Measurements from ENCODE around the gene E2F3.
A peak's percentile ranks its signal among the peaks of the same experiment; 100 is the strongest.
"Not testable (repeated sequence)": the region's sequence is repeated elsewhere in the genome, so short reads cannot be mapped to it uniquely, and the experiment has no call there.

The E2F3 gene

DNA sequence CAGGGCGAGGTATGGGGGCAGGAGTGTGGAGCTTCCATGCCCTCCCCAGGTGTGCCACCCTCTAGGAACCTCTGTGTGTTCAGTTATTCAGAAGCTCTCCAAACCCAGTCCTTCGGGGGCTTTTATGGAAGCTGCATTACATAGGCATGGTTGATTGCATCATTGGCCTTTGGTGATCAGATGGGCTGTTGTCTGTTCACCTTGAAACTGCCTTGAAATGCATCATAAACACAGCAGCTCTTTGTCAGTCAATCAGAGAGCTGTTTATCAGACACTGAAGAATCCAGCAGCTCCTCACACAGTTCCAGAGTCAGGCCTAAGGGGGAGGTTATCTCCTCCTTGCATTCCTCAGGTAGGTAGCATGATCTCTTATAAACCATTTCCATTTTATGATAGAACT is 62.4 kb downstream of the E2F3 start:
- DNase-seq (ENCODE audit: insufficient read length, low spot score) = no peak
- FAIRE-seq = no peak

GRCh38 chr6:20464847-20465246 is 63.2 kb downstream of the E2F3 start:
- DNase-seq (ENCODE audit: insufficient read length, low spot score) (no peak), FAIRE-seq (no peak)

DNA sequence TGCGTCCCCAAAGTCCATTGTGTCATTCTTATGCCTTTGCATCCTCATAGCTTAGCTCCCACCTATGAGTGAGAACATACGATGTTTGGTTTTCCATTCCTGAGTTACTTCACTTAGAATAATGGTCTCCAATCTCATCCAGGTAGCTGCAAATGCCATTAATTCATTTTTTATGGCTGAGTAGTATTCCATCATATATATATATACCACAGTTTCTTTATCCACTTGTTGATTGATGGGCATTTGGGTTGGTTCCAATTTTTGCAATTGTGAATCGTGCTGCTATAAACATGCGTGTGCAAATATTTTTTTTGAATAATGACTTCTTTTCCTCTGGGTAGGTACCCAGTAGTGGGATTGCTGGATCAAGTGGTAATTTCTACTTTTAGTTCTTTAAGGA is 63.9 kb downstream of the E2F3 start:
- not testable (repeated sequence) for FAIRE-seq; DNase-seq (ENCODE audit: insufficient read length, low spot score)

DNA sequence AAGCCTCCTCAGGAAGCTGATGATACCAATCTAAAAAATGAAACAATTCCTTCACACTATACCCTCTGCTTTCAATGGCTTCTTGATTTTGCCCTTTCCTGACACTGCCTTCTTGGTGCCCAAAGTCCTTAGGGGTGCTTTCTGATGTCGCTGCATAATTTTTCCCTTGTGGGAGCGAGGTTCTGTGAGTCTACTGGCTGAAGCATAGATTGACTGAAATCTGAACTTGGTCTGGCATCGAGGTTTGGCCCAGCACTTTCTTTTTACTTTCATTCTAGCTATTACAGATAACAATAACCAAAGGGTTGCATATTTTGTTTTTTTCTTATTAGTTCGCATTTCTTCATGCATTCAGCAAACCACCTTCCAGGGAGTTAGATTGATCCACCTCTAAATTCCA is 65.8 kb downstream of the E2F3 start:
- FAIRE-seq (peak; percentile 82), DNase-seq (ENCODE audit: insufficient read length, low spot score) (no peak)

DNA sequence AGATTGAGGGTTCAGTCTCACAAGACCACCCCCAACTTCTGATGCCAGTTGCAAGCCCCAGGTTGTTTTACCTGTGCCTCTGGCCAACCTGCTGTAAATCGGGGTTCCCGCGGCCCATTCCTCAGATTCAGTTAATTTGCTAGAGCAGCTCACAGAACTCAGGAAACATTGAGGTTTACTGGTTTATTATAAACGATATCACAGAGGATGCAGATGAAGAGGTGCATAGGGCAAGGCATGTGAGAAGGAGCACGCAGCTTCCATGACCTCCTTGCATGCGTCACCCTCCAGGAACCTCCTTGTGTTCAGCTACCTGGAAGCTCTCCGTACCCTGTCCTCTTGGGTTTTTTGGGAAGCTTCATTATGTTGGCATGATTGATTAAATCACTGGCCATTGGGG is 66.5 kb downstream of the E2F3 start:
- FAIRE-seq (no peak), DNase-seq (ENCODE audit: insufficient read length, low spot score) (no peak)

DNA sequence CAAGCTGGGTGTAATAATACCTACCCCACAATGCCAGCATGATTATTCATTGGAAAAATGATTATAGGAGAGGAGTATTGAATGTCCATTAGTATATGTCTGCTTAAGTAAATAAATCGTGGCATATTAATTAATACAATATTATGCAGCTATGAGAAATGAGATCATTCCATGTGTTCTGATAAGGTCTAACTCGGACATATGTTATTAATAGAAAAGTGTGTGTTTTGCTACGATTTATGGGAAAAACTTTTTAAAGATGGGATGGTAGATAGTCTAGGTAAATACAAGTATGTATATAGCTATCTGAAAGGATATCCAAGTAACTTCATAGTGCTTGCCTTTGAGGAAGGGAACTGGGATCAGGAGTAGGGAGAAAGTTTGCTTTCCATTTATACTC is 71.1 kb downstream of the E2F3 start:
- FAIRE-seq = no peak
- DNase-seq (ENCODE audit: insufficient read length, low spot score) = no peak

DNA sequence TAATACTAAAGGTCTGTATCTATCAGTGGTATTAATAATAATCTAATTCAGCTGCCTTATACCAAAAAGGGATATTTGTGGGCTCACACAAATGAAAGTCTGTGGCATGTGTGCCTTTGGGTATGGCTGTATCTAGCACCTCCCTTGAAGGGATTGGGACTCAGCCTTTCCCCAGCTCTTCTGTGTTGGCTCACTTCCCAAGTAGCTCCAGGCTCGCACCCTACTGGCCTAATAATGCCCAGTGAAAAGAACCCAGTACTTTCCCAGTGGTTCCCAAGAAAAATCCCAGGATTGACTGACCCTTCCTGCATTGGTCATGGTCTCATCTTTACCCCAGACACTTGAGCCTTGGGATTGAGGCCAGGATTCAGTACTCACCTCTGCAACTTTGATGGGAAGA is 71.8 kb downstream of the E2F3 start:
- FAIRE-seq = no peak

DNA sequence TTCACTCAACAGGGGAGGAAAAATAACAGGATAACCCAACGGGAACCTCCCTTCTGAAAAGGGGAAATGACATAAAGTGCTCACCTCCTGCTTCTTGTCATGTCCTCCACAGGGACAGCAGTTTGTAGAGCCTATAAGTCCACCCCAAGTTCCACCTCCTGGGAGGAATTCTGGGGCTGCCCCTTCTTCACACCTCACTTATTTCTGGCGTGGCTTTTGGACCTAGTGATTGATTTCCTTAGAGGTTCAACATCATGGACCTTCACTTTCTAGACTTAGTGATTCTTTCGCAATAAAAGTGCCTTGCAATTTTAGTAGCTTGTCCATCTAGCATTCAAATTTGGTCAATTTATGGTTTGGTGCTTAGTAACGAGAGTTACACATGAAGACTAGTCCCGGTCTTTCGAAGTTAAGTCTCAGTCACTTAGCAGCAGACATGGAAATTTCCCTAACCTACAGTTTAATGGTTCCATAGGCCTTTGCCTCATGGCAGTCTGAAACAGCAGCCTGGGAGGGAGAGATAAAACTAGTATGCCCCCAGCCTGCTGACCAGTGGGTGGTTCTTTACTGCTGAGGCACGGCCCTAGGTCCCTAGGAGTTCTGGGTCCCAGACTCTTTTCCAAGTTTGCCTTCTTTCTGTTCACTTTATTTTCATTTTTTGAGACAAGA is 73.3 kb downstream of the E2F3 start:
- DNase-seq (ENCODE audit: insufficient read length, low spot score) (no peak), FAIRE-seq (no peak)

More for the DNA sequence above, 71.8 kb downstream of the E2F3 start:
- no peak for DNase-seq (ENCODE audit: insufficient read length, low spot score)

- no peak for FAIRE-seq
- DNase-seq (ENCODE audit: insufficient read length, low spot score) = no peak
Measured at GRCh38 chr6:20476501-20477043, 74.9 kb downstream of the E2F3 start.

- DNase-seq (ENCODE audit: insufficient read length, low spot score) = no peak
- FAIRE-seq = no peak
Measured at GRCh38 chr6:20477485-20477884, 75.8 kb downstream of the E2F3 start.

GRCh38 chr6:20479060-20479459 is 77.4 kb downstream of the E2F3 start:
- no peak for FAIRE-seq

GRCh38 chr6:20479526-20479925 is 77.8 kb downstream of the E2F3 start:
- FAIRE-seq (no peak), DNase-seq (ENCODE audit: insufficient read length, low spot score) (no peak)

More at GRCh38 chr6:20479060-20479459, 77.4 kb downstream of the E2F3 start:
- no peak for DNase-seq (ENCODE audit: insufficient read length, low spot score)

DNA sequence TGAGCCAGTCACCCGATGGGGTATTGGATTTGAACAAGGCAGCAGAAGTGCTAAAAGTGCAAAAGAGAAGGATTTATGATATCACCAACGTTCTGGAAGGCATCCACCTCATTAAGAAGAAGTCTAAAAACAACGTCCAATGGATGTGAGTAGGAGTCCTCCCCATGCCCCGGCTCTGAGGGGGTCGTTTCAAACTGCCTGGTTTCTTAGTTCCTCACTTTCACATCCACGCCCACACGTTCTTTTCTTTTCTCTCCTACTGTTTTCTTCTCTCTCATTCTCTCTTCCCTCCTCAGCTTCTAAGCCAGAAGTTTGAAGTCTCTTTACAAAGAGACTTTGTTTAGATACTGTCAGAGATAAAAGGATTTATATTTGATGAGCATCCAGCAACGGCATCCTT is 79.6 kb downstream of the E2F3 start:
- FAIRE-seq (no peak), DNase-seq (ENCODE audit: insufficient read length, low spot score) (no peak)

- DNase-seq (ENCODE audit: insufficient read length, low spot score) = no peak
Measured at GRCh38 chr6:20483887-20484497, 82.3 kb downstream of the E2F3 start.

DNA sequence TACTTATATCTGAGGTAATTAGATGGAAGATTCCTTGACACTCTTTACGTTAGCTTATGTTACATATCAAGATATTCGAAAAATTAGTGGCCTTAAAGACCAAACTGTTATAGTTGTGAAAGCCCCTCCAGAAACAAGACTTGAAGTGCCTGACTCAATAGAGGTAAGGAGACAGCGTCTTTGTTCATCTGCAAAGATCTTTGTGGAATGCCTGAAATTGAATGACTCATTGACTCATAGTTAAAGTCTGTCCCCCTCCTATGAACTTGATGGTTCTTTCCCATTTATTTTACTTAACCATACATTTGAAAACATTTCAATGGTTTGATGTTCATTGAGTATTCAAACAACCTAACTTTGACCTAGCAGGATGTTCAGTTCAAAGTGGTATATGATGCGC is 85.0 kb downstream of the E2F3 start:
- DNase-seq (ENCODE audit: insufficient read length, low spot score) (no peak), FAIRE-seq (peak; percentile 14)

More at GRCh38 chr6:20483887-20484497, 82.3 kb downstream of the E2F3 start:
- no peak for FAIRE-seq

- FAIRE-seq (no peak), DNase-seq (ENCODE audit: insufficient read length, low spot score) (no peak)
Measured at GRCh38 chr6:20487669-20488375, 86.1 kb downstream of the E2F3 start.

DNA sequence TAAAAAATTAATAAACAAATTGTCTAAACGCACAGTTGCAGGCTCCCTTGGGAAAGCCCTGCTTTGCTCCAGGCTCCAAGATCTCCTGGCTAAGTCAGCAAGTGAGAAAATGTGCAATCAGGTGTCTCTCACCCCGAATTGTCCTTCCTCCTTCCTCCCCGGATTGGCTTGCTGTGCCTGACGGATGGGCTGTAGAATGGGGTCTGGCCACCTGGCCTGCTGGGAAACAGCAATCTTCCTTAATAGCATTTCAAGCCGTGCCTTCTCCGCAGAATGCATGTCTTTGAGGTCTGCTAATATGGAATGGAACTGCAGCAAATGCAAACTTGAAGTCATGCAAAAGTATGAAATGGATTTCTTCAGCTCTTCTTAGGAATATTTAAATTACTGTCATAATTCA is 88.9 kb downstream of the E2F3 start:
- FAIRE-seq (no peak), DNase-seq (ENCODE audit: insufficient read length, low spot score) (no peak)

GRCh38 chr6:20492099-20492498 is 90.4 kb downstream of the E2F3 start:
- DNase-seq (ENCODE audit: insufficient read length, low spot score) (no peak), FAIRE-seq (no peak)

DNA sequence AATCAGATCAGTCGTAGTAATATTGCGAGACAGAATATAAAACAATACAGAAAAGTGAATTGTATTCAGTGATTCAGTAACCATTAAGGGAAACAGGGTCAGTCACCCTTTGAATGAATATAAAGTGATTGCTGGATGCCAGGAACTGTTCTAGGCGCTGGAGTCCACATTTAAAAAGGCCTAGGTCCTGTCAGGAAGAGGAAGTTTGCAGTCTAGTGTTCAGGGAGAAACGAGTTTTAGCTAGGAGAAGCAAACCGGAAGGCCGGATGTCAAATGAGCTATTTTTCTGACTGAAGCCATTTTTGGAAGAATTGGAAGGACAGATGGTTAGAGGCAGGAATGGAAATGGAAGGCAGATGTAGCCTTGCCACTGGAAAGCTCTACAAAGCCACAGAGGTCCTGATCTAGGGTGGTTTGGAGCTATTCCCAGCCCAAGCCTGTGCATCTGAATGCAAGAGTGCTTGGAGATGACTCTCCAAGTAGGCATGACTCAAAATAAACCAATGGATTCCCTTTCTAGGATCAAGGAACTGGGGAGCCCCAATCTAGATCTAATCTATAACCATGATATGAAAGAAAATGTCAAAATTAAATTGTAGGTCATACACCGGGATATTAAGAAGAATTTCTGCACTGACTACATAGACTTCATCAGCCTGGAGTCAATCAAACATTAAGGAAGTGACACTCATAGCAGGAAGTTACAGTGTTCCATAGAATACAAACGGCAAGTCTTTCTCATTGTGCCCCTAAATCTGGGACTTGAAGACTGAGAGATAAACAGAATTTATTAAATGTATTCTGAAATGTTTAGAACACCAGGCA is 95.7 kb downstream of the E2F3 start:
- DNase-seq (ENCODE audit: insufficient read length, low spot score) = no peak

GRCh38 chr6:20498041-20498385 is 96.3 kb downstream of the E2F3 start:
- DNase-seq (ENCODE audit: insufficient read length, low spot score) (no peak), FAIRE-seq (no peak)

More for the DNA sequence above, 95.7 kb downstream of the E2F3 start:
- FAIRE-seq = no peak

GRCh38 chr6:20509212-20509611 is 107.5 kb downstream of the E2F3 start:
- no peak for FAIRE-seq
- DNase-seq (ENCODE audit: insufficient read length, low spot score) = no peak
